GM19455 (cell line): ENCODE measurements around the gene SMIM41.

ENCODE experiments used
- ATAC-seq: cut with Tn5 transposase; IDR thresholded peaks from one replicate; pipeline ENCODE4 v1.9.1; 2021; ENCODE audit not compliant: unreplicated experiment

The SMIM41 gene

GRCh38 chr12:52062167-52063081 is 17.1 kb upstream of the SMIM41 start:
- ATAC-seq = no peak

GRCh38 chr12:52063082-52063924 is 16.2 kb upstream of the SMIM41 start:
- no peak for ATAC-seq

DNA sequence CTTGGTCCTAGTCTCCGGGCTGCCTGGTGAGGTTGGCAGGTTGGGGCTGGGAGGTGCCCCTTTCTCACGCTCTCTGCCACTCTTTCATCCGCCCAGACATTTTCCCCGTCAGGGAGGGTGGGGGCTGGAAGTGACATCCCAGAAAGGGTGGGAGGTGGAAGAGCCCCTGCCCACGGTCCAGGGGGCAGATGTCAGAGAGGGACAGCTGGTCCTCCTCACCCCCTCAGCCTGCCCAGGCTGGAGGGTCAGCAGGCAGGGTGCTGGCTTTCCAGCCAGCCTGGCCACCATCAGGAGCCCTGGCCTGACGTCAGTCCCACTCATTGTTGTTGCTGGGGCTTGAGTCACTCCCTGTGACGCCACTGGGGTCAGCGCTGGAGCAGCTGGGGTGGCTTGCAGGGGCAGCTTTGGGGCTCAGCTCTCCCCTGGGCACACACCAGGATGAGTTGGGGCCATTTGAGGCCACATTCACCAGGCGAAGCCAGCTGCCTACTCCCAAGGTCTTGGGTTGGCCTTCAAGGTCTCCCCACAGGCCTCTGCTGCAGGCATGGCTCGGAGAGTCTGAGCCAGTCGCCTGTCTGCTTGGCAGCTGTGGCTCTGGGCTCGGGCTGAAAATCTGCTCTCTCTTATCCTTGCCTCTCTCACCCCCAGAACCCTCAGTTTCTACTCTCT is 15.4 kb upstream of the SMIM41 start:
- no peak for ATAC-seq

DNA sequence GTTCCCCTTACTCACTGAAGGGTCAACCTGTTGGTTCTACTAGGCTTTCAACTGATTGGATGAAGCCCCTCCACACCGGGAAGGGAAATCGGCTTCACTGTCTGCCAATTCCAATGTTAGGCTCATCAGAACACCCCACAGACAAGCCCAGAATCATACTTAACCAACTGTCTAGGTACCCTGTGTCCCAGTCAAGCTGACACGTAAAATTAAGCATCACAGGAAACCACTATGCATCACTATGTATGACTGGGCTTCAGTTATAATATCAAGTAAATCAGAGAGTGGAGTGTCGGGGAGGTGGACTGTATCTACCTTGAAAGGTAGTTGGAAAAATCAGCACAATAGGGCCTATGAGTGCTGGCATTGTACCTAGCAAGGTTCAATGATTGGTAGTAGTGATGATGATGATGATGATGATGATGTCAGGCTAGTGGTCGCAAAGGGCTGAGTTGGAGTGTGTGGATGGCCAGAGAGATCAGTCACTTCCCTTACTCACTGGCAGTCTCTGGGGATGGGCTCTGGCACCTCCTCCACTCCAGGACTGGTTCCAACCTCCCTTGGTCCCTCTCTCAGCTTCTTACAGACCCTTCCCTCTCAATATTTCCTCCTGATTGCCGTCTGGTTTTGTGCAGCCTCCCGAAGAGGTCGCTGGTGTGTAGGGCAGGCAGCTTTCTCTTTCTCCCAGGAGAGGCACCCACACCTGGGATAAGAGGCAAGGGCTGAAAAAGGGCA is 13.0 kb upstream of the SMIM41 start:
- ATAC-seq = no peak

DNA sequence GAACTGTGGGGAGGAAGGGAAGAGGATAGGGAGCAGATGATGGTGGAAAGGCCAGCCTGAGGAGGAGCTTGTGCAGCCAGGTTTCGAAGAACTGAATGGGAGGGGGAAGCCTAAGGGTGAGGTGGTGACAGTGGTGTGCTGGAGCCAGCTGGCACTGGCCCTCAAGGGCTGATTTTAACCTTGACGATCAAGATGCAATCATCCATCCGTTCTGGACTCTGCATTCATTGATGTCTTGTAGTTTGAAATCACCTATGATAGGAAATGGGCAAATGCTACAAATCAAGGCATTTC is 12.5 kb upstream of the SMIM41 start:
- no peak for ATAC-seq

GRCh38 chr12:52069327-52070184 is 9.9 kb upstream of the SMIM41 start, which contains the start of gene ATG101:
Gene ATG101 (plus strand): TSS chr12:52069978. CDS start chr12:52073651, 3,673 bp downstream.
- ATAC-seq = peak; percentile 96

GRCh38 chr12:52070185-52070925 is 9.1 kb upstream of the SMIM41 start:
- peak; percentile 29 for ATAC-seq

DNA sequence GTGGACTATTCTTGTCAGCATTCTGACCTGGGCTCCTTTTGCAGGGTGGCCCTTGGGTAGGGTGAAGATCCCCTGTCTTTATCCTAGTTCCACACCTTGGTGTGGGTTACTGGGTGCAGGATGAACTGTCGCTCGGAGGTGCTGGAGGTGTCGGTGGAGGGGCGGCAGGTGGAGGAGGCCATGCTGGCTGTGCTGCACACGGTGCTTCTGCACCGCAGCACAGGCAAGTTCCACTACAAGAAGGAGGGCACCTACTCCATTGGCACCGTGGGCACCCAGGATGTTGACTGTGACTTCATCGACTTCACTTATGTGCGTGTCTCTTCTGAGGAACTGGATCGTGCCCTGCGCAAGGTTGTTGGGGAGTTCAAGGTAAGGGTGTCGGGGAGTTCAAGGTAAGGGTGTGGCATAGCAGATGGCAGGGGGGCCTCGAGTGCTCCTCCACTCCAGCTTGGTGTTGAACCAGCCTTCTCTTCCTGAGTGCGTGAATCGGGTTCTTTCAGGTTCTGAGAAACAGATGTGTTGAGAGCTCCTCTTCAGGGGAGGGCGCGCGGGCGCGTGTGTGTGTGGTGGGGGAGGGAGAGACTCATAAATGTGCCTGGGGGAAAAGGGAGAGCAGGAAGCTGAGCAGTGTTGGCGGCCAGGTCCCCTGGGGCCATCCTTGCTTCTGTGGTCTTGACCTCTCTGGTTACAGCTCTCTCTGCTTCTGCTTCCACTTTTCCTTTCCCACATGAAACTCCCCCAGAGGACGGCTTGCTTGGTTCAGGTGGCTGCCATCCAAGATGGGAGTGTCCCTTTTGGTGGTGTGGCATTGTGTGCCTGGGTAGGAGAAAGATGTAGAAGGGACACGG is 5.7 kb upstream of the SMIM41 start:
- no peak for ATAC-seq

GRCh38 chr12:52074971-52075724 is 4.4 kb upstream of the SMIM41 start:
- ATAC-seq = no peak

DNA sequence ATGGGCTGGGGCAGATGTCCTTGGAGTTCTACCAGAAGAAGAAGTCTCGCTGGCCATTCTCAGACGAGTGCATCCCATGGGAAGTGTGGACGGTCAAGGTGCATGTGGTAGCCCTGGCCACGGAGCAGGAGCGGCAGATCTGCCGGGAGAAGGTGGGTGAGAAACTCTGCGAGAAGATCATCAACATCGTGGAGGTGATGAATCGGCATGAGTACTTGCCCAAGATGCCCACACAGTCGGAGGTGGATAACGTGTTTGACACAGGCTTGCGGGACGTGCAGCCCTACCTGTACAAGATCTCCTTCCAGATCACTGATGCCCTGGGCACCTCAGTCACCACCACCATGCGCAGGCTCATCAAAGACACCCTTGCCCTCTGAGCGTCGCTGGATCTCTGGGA is 2.7 kb upstream of the SMIM41 start:
- ATAC-seq = no peak

GRCh38 chr12:52078276-52078675 is 1.2 kb upstream of the SMIM41 start:
- ATAC-seq = no peak

DNA sequence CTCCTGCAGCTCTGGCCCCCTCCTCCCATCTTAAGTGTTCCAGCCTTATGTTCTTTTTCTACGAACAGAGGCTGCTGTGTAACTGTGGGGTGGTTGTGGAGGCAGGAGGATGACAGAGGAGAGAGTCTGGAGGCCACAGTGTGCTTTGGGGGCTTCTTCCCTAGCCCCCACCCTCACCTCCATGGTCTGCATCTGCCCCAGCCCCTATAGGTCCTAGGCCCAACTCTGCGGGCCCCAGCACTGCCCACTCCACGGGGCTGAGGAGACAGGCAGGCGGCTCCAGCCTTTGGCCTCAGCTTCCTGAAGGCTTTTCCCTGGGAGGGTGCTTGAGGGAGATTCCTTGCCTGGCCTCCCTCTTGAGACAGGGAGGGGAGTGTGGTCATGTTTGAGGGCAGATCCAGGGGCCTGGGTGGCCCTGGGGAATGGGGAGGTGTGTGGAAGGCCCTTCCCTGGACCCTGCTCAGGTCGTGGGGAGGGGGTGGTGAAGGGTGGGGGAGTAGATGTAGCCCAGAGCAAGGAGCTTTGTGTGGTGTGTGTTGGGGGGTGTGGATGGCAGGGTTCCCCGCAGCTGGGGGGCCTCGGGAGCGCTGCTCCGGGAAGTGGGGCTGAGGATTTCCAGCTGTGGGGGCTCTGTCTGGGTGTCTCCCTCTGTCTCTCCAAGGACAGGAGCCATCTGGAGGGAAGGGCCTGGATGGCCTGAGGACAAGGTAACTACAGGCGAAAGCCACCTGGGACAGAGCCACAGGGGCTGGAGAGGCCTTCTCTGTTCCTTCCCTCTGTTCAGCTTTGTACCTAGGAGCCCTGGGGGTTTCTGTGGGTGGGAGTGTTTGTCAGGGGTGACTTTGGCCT is 1.1 kb downstream of the SMIM41 start:
- no peak for ATAC-seq

GRCh38 chr12:52081263-52081733 is 1.8 kb downstream of the SMIM41 start:
- peak; percentile 62 for ATAC-seq

GRCh38 chr12:52082026-52082668 is 2.6 kb downstream of the SMIM41 start:
- no peak for ATAC-seq

DNA sequence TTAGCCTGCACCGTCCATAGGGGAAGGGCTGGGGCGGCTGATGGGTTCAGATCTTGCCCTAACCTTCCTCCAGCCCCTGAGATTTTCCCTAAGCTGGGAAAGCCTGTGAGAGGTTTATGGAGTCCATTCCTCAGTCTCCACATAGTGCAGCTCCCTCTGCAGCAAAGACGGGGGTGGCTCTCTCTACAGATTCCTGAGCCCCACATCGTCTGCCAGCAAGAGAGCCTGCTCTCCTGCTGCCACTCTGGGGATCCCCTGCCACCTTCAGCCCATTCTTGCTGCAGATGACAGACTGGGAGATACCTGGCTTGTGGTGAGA is 3.1 kb downstream of the SMIM41 start:
- ATAC-seq = no peak

- no peak for ATAC-seq
These were observed 3.6 kb downstream of the SMIM41 start for GRCh38 chr12:52082988-52083637.
